Heart right ventricle (tissue), 16 donors: ENCODE data around the gene XPNPEP3. TPM values are rescaled to one million over a fixed set of nuclear protein-coding genes. Genes with fewer than 3 reads are reported as not detected.

Source experiments
- ATAC-seq, 8 donors: fragments of 200-7000 bp; cut with Tn5 transposase; one replicate each; pipeline ENCODE4 v1.9.1; 2020; ENCODE audit warnings: mild to moderate bottlenecking in 8 of 8, moderate library complexity in 8 of 8, moderate number of reproducible peaks in 1 of 8
- DNase-seq, 2 donors: peaks; one replicate each; pipeline ENCODE4 v3.0.0-alpha.2; 2020
- H3K27ac ChIP-seq, 10 donors: fragments of 200-600 bp; sonication (generic) in 2 of 10; one replicate each; pipeline versions ENCODE4 v1.5.0 to v1.8.0; 2020 to 2022; ENCODE audit warnings: mild to moderate bottlenecking in 3 of 10
- H3K27me3 ChIP-seq, 7 donors: fragments of 200-600 bp; one replicate each; pipeline ENCODE4 v1.8.0; 2021 to 2022; ENCODE audit warnings: mild to moderate bottlenecking in 2 of 7
- H3K36me3 ChIP-seq, 9 donors: fragments of 200-600 bp; sonication (generic) in 1 of 9; one replicate each; pipeline versions ENCODE4 v1.5.0 to v1.8.0; 2020 to 2022; ENCODE audit warnings: mild to moderate bottlenecking in 2 of 9
- H3K4me1 ChIP-seq, 9 donors: fragments of 200-600 bp; sonication (generic) in 1 of 9; one replicate each; pipeline versions ENCODE4 v1.5.0 to v1.8.0; 2020 to 2022; ENCODE audit warnings: mild to moderate bottlenecking in 4 of 9
- H3K4me3 ChIP-seq, 10 donors: fragments of 200-600 bp; sonication (generic) in 2 of 10; one replicate each; pipeline versions ENCODE4 v1.5.0 to v1.8.0; 2020 to 2022; ENCODE audit warnings: mild to moderate bottlenecking in 7 of 10, moderate library complexity in 2 of 10
- H3K9me3 ChIP-seq, 11 donors: fragments of 200-600 bp in 10 of 11; sonication (generic) in 2 of 11; one replicate each; pipeline versions ENCODE4 v1.5.0 to v1.8.0; 2013 to 2022; ENCODE audit warnings: mild to moderate bottlenecking in 2 of 11, control low read depth in 1 of 11, moderate library complexity in 1 of 11
- WGBS, 2 donors: extraction: QIAGEN DNeasy Blood & Tissue Kit; methylation state at CpG; one replicate each; pipeline ENCODE4 v1.1.7; 2013; ENCODE audit warnings: inconsistent platforms in 1 of 2; 5-methylcytosine and 5-hydroxymethylcytosine counted together
- intact Hi-C, 10 donors: fragments of 100-400 bp; cut with DNase I; formaldehyde crosslinking; loops; one replicate each; pipeline versions ENCODE4 v1.11.1 to v1.14.2; 2022
- polyA plus RNA-seq, 2 donors: library from polyadenylated mRNA; stranded (reverse); fragments of 200-250 nt; gene quantifications; one replicate each; pipeline ENCODE4 v1.2.3, GENCODE V29; 2013
- total RNA-seq, 10 donors: library from RNA; stranded (reverse); fragmentation: NEBNext Ultra II Directional in 3 of 10; extraction: Animal tissue kit (Norgen Biotek cat#: 25700) in 3 of 10; gene quantifications; one replicate each; pipeline versions ENCODE4 v1.2.1 to v1.2.4, GENCODE V29; 2021 to 2023
- TF ChIP-seq, protein P1 (sequence below), 9 donors: fragments of 200-600 bp; sonication (generic) in 2 of 9; IDR thresholded peaks; one replicate each; pipeline versions ENCODE4 v1.5.0 to v1.8.0; 2021 to 2022; ENCODE audit warnings: antibody characterized with exemption in 9 of 9, mild to moderate bottlenecking in 5 of 9, moderate library complexity in 1 of 9
- donor health status: Arrhythmogenic right ventricular cardiomyopathy.
- donor health status: ischemic (EF 13 %, LVEDD 7.1; RV severe dilation, severe dysfunction).
- donor health status: healthy with polysubstance abuse.
- donor health status: DM: no; HTN: yes; CAD: no.
- donor health status: DM: no; HTN: no; CAD: no.
- donor health status: ischemic (EF 25% LVEDD 6.9; RV normal size, moderate dysfunction).
- donor health status: ischemic (EF 25% LVEDD 5.7; RV mildly dilated, moderate dysfunction).
- donor health status: healthy.
- donor health status: DM: yes; HTN: yes; CAD: no.
- donor health status: Ischemic cardiomyopathy.
- donor health status: ischemic (EF 35%, LVEDD 5.7; RV mildly dilated, moderate dysfunction).
- donor health status: nonischemic (EF 11% LVEDD 7.7; RV severe dilation, severe dysfunction).
- donor health status: DM: yes; HTN: yes; CAD: no.
- donor health status: PGD.
- donor health status: ischemic (EF 29% LVEDD 5.4; RV normal size, mild dysfunction).
- donor health status: nonischemic (EF 23%, LVEDD 6.1; RV moderate dilation, normal function).

XPNPEP3 gene
- total and polyA plus RNA-seq, 12 donors: 3.7 to 31.7 (median 24.8) TPM

DNA sequence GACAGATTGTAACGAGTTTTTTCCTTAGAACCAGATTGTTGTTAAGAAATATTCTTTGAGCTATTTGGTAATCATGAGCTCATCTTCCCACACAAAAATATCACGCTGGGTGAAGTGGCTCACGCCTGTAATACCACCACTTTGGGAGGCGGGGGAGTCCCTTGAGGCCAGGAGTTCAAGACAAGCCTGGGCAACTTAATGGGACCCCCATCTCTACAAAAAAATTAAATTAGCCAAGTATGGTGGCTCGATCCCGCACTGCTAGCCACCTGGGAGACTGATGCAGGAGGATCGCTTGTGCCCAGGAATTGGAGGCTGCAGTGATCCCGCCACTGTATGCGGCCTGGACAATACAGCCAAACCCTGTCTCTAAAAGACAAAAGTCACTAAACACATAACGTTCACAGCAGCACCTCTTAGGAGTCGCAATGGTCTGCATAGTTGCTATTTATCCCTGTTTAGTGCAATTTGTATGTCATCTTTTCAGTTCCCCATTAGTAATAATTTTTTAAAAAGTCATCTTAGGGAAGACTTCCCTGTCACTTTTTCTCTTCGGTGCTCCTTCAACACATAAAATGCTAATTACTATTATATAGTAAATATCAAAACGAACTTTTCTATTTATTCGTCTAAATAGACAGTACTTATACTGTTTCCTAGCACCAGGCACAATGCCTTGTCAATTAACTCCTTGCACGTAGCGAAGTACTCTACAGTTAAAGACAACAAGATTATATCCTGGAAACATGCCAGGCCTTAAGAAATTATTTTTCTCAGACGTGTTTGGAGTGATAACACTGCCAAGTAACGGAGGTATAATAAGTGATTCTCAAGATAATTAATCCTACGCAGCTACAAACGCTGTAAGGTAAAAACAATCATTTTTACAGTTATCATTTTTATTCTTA lies 1.6 kb upstream of the XPNPEP3 start:
- Histone ChIP-seq H3K4me3 (peak overlapping the region; percentile 68 to 92 (median 84)), H3K36me3 (peaks cover 0 to 19% (median 0%) of the 10 kb centered on the region in 9 donors), H3K9me3 (no peaks in the 10 kb centered on the region), H3K4me1 (peaks cover 13 to 68% (median 53%) of the 10 kb centered on the region in 9 donors), H3K27ac (peak overlapping the region in 9 of 10 donors; percentile 92 to 98 (median 96)), H3K27me3 (no peaks in the 10 kb centered on the region)
- DNase-seq: no peak
- TF ChIP-seq, protein P1, sequence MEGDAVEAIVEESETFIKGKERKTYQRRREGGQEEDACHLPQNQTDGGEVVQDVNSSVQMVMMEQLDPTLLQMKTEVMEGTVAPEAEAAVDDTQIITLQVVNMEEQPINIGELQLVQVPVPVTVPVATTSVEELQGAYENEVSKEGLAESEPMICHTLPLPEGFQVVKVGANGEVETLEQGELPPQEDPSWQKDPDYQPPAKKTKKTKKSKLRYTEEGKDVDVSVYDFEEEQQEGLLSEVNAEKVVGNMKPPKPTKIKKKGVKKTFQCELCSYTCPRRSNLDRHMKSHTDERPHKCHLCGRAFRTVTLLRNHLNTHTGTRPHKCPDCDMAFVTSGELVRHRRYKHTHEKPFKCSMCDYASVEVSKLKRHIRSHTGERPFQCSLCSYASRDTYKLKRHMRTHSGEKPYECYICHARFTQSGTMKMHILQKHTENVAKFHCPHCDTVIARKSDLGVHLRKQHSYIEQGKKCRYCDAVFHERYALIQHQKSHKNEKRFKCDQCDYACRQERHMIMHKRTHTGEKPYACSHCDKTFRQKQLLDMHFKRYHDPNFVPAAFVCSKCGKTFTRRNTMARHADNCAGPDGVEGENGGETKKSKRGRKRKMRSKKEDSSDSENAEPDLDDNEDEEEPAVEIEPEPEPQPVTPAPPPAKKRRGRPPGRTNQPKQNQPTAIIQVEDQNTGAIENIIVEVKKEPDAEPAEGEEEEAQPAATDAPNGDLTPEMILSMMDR (IDR thresholded peaks at IDR 0.05): no peak
- no peak for ATAC-seq
- intact Hi-C loops: loop anchor here in 1 of 10 donors (5.0 kb wide), 1 partner anchor 38 kb away; the partner anchor contains the start of gene SLC25A17
- WGBS, 2 donors: 34 to 35% methylated on average over 20 of the region's 20 CpGs

DNA sequence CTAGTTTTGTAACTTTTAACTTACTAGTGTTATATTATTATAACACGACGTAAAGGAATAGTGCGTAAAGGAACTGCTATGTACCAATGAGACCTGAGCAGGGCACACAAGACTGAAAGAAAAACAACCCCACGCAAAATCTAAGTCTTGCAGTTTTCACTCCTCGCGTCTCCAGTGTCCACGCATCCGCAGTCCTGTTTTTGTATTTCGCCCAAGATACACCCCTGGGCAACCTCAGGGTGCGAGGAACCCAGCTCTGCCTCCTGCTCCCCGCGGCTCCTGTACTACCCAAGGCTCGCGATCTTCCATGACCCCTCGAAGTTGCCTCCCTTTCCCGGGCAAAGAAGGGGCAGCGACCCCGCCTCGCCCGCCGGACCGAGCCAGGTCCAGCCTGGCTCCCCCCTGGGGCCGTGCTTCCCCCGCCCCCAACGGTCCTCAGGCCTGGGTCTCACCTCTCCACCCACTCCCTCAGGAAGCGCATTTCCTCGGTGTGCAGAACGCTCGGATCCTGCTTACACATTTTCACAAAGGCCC lies 902 bp upstream of the XPNPEP3 start:
- intact Hi-C loops: loop anchor here in 1 of 10 donors (5.0 kb wide), 1 partner anchor 39 kb away; the partner anchor contains the start of gene SLC25A17
- DNase-seq (peak in 1 of 2 donors; percentile 35), ATAC-seq (peak; percentile 14 to 65 (median 36))
- H3K36me3 ChIP-seq: peaks cover 0 to 22% (median 0%) of the 10 kb centered on the region in 9 donors
- H3K4me1 ChIP-seq: peaks cover 13 to 65% (median 53%) of the 10 kb centered on the region in 9 donors
- TF ChIP-seq, protein P1 (IDR thresholded peaks at IDR 0.05): no peak
- 0 to 1% methylated on average over 29 of the region's 29 CpGs for WGBS, 2 donors
- no peaks in the 10 kb centered on the region for H3K27me3 ChIP-seq
- no peaks in the 10 kb centered on the region for H3K9me3 ChIP-seq
- peak overlapping the region; percentile 68 to 92 (median 84) for H3K4me3 ChIP-seq
- H3K27ac ChIP-seq: peak overlapping the region; percentile 92 to 98 (median 96)

DNA sequence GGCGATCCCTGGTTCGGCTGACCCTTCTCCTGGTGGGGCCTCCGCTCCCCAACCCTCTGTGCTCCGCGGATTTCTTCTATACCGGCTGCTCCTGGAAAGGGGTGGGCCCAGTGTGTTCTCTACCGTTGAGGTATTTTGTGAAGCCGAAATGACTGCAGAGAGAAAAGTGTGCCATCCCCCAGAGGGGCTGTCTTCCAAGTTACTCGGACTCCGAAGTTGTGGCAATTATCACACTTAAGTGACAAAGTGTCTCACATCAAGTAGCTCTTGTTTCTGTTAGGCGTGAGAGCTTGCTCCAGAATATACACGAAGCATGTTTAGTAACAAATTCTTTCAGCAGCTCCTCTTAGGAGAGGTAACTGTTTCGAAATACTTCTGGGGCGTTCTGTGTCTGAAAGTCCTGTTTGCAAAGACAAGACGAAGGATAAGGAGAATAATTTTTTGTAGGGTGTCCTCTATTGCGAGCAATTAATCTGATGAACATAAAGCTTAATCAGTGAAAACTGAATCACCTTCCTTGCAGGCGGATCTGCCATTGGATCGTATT lies 434 bp downstream of the XPNPEP3 start:
- DNase-seq (no peak), ATAC-seq (no peak)
- 4% methylated on average over 18 of the region's 18 CpGs for WGBS, 2 donors
- peaks cover 13 to 59% (median 46%) of the 10 kb centered on the region in 9 donors for H3K4me1 ChIP-seq
- peak overlapping the region; percentile 68 to 94 (median 88) for H3K4me3 ChIP-seq
- no peaks in the 10 kb centered on the region for H3K9me3 ChIP-seq
- peaks cover 0 to 30% (median 0%) of the 10 kb centered on the region in 9 donors for H3K36me3 ChIP-seq
- H3K27me3 ChIP-seq: no peaks in the 10 kb centered on the region
- H3K27ac ChIP-seq: peak overlapping the region; percentile 92 to 98 (median 96)
- intact Hi-C loops: loop anchor here in 1 of 10 donors (5.0 kb wide), 1 partner anchor 40 kb away; the partner anchor contains the start of gene SLC25A17
- TF ChIP-seq, protein P1 (IDR thresholded peaks at IDR 0.05): no peak

DNA sequence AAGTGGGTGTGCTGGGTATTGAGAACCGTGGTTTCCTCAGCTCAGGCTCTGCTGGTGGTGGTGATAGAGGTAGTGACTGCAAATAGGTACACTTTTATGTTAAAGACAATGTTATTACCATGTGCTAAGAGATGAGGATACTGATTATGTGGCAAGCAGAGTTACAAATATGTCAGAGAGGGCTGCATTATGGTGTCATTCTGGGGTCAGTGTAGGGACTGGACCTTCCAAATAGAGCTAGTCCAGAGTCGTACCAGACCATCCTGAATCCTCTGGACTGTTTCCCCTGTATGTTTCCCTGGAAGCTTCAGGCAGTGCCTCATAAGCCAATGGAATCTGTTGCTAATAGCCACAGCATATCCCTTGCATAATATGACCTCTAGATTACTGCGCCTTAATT lies 5.1 kb downstream of the XPNPEP3 start, which contains the start of gene DNAJB7:
Gene DNAJB7 (minus strand): TSS at position 101 of the 400 bp plus-strand sequence. CDS start 119 bp downstream, outside the sequence.
- DNase-seq (no peak), ATAC-seq (no peak)
- Histone ChIP-seq H3K36me3 (peaks cover 0 to 31% (median 0%) of the 10 kb centered on the region in 9 donors), H3K27ac (no peak within 1 kb of the TSS), H3K4me1 (peaks cover 3 to 31% (median 13%) of the 10 kb centered on the region in 9 donors), H3K9me3 (no peaks in the 10 kb centered on the region), H3K4me3 (no peak within 1 kb of the TSS), H3K27me3 (no peaks in the 10 kb centered on the region)
- WGBS, 2 donors: 89 to 94% methylated on average over 3 of the region's 3 CpGs
- intact Hi-C loops: no loop called here
- TF ChIP-seq, protein P1 (IDR thresholded peaks at IDR 0.05): no peak
